ENCODE measurements around the gene LCN15.

The LCN15 gene

GRCh38 chr9:136754059-136754572 lies 10.2 kb downstream of the LCN15 start:
- peak; percentile 29 for DNase-seq

DNA sequence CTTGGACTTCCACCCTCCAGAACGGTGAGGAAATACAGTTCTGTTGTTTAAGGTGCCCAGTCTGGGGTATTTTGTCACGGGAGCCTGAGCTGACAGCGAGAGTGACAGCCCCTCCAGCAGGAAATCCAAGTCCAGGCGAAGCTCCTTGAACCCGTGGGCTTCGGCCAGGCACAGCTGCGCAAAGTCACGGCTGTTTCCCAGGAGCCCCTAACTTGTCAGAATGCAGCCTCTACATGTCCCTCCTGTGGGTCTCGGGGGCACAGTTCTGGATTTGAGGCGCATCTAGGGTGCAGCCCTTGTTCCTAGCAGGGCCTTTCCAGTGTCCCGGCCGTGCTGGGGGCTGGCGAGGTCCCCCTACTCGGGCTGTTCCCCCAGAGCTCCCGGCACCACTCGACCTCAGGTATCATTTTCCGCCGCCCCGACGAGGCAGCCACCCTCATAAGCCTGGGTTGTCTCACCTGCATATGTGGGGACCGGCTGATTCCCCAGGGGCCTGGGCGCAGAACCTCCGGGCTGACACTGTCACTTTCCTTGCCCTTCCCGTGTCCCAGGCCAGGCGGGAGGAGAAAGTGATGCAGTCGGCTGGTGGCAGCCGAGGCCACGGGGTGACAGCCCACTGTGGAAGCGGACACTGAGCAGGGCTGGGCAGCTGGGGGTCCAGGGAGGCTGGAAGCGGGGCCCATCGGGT lies 10.8 kb downstream of the LCN15 start:
- no peak for DNase-seq

- no peak for DNase-seq
These were observed 12.5 kb downstream of the LCN15 start for GRCh38 chr9:136751814-136752213.

- no peak for DNase-seq
These were observed 13.1 kb downstream of the LCN15 start for GRCh38 chr9:136751244-136751643.

- DNase-seq: no peak
These were observed 13.8 kb downstream of the LCN15 start for GRCh38 chr9:136750526-136750925.

- no peak for DNase-seq
These were observed 15.4 kb downstream of the LCN15 start for GRCh38 chr9:136748666-136749611.

- DNase-seq: no peak
These were observed 16.1 kb downstream of the LCN15 start, which contains the start of gene LCN6 for GRCh38 chr9:136748201-136748600. TSS of gene LCN6 (minus strand) at chr9:136748525. CDS start at chr9:136748483, 42 bp downstream.

- DNase-seq: no peak
These were observed 16.9 kb downstream of the LCN15 start for GRCh38 chr9:136747161-136748060.

GRCh38 chr9:136746621-136747020 lies 17.7 kb downstream of the LCN15 start:
- no peak for DNase-seq

- DNase-seq: no peak
These were observed 18.2 kb downstream of the LCN15 start for GRCh38 chr9:136746155-136746490.

- DNase-seq: no peak
These were observed 18.7 kb downstream of the LCN15 start for GRCh38 chr9:136745389-136746154.

DNA sequence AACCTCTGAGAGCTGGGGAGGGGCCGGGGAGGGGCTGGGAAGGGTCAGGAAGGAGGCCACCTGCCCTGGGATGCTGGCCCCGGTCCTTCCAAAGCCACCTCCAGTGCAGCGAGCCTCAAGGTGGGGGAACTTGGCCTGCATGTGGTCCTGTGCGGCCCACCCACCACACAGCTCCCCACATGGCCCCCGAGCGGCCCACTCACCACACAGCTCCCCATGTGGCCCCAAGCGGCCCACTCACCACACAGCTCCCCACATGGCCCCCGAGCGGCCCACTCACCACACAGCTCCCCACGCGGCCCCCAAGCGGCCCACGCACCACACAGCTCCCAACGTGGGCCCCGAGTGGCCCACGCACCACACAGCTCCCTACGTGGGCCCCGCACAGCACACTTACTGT lies 19.5 kb downstream of the LCN15 start:
- DNase-seq: no peak

GRCh38 chr9:136743639-136744211 lies 20.6 kb downstream of the LCN15 start:
- DNase-seq: no peak

GRCh38 chr9:136742591-136743391 lies 21.5 kb downstream of the LCN15 start, which contains the start of gene LCN10:
TSS of gene LCN10 (minus strand) at chr9:136742940. CDS start at chr9:136742903, 37 bp downstream.
- no peak for DNase-seq

DNA sequence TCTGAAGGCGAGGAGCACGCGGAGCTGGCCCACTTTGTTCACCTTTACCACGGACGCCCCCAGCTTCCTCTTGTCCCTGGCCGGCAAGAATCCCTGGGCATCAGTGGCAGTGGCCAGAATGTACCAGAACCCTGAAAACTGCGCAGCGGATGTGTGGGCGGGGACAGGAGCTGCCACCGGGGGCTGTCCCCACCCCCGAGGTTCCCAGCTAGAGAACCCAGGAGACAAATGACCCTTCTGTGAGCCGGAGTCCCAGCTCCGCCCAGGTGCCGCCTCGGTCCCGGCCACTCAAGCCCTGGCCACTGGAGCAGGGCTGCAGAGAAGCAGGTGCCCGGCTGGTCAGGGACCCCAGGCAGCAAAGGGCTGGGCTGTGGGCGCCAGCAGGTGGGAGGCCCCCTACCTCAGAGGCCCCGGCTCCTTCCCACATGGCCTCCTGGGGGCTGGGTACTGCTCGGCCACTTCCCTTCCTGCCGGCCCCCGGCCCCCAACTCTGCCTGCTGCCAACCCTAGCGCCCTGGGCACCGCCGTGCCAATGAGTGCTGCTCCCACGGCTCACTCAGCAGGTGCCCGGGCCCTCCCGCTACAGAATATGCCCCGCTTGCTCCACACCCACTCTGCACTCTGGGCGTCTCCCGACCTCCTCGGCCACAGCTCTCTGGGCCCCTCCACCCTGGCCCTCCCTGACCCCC lies 22.3 kb downstream of the LCN15 start:
- no peak for DNase-seq

- no peak for DNase-seq
These were observed 23.1 kb downstream of the LCN15 start for GRCh38 chr9:136740971-136741882.

DNA sequence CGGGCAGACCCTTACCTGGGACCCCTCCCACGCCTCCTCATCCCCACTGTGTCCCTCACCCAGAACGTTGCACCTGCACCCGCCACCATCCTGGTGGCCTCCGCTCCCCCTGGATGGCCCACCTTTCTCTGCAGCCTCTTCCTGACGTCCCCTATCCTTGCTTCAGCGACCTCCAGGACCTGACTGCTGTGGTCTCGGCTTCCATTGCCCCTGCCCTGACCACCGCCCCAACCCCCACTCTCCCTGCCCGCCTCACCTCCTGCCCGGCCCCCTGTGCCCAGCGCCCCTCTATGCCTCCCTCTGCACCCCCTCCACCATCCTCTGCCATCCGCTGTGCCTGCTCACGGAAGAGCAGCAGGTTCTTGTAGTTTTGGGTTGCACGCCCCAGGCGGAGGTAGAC lies 23.8 kb downstream of the LCN15 start:
- no peak for DNase-seq

GRCh38 chr9:136740069-136740468 lies 24.2 kb downstream of the LCN15 start:
- no peak for DNase-seq

- no peak for DNase-seq
These were observed 24.8 kb downstream of the LCN15 start for GRCh38 chr9:136739509-136739908.

All from NCI-H1092 (cell line).